Osteocyte (in vitro differentiated cells): ENCODE data around the gene TBC1D1. TPM values are rescaled to one million over a fixed set of nuclear protein-coding genes. Genes with fewer than 3 reads are reported as not detected.

Experiments
- DNase-seq: peaks from one replicate; pipeline ENCODE4 v3.0.0; 2021; ENCODE audit warnings: mixed read lengths; ENCODE audit not compliant: unreplicated experiment; ENCODE audit errors: extremely low spot score
- H3K27ac Mint-ChIP-seq: one replicate; pipeline ENCODE4 v1.8.0; 2021; ENCODE audit warnings: mild to moderate bottlenecking, mixed read lengths; ENCODE audit not compliant: unreplicated experiment
- H3K27me3 Mint-ChIP-seq: one replicate; pipeline ENCODE4 v1.8.0; 2021; ENCODE audit warnings: mixed read lengths; ENCODE audit not compliant: unreplicated experiment
- H3K36me3 Mint-ChIP-seq: one replicate; pipeline ENCODE4 v1.8.0; 2021; ENCODE audit warnings: mixed read lengths; ENCODE audit not compliant: unreplicated experiment
- H3K4me1 Mint-ChIP-seq: one replicate; pipeline ENCODE4 v1.8.0; 2021; ENCODE audit warnings: mixed read lengths; ENCODE audit not compliant: unreplicated experiment
- H3K4me3 Mint-ChIP-seq: one replicate; pipeline ENCODE4 v1.8.0; 2021; ENCODE audit warnings: mild to moderate bottlenecking, moderate library complexity, mixed read lengths; ENCODE audit not compliant: unreplicated experiment
- H3K9me3 Mint-ChIP-seq: one replicate; pipeline ENCODE4 v1.8.0; 2021; ENCODE audit warnings: mixed read lengths; ENCODE audit not compliant: unreplicated experiment
- CTCF ChIP-seq: fragments of 200-600 bp; sonication (generic); IDR thresholded peaks from 2 replicates; pipeline ENCODE4 v1.5.0; 2021; ENCODE audit warnings: antibody characterized with exemption, mild to moderate bottlenecking, moderate library complexity
- total RNA-seq: library from RNA; stranded (reverse); gene quantifications from 2 replicates; pipeline ENCODE4 v1.2.1, GENCODE V29; 2021

The TBC1D1 gene
- total RNA-seq, 1 donor from 2014 or later: 46.2 TPM

DNA sequence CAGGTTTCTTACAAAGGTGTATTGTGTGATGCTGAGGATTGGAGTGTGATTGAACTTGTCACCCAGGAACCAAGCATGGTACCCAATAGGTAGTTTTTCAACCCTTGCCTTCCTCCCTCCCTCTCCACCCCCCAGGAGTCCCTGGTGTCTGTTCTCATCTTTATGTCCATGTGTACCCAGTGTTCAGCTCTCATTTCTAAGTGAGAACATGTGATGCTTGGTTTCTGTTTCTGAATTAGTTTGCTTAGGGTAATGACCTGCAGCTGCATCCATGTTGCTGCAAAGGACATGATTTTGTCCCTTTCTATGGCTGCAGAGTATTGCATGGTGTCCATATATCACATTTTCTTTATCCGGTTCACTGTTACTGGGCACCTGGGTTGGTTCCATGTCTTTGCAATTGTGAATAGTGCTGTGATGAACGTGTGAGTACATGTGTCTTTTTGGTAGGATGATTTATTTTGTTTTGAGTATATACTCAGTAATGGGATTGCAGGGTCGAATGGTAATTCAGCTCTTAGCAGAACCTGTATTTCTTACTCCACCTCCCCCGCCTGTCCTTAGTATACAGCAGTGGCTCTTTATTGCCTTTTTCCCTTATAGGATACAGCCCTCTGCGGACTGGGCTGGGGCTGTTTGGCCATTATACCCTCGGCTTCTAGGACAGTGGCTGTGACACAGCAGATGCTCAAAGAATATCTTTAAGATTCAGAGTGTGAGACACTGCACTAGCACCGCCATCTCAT lies 214.8 kb downstream of the TBC1D1 start:
- Mint-ChIP-seq H3K36me3 (peaks cover 14% of the 10 kb centered on the region), H3K9me3 (no peaks in the 10 kb centered on the region), H3K27me3 (no peaks in the 10 kb centered on the region), H3K4me1 (peaks cover 31% of the 10 kb centered on the region), H3K4me3 (no peak overlapping the region), H3K27ac (no peak overlapping the region)
- no peak for DNase-seq
- TF ChIP-seq CTCF: no peak

- Mint-ChIP-seq H3K9me3 (no peaks in the 10 kb centered on the region), H3K36me3 (peaks cover 14% of the 10 kb centered on the region), H3K4me3 (no peak overlapping the region), H3K27me3 (no peaks in the 10 kb centered on the region), H3K27ac (peak overlapping the region; percentile 62), H3K4me1 (peaks cover 24% of the 10 kb centered on the region)
- no peak for TF ChIP-seq CTCF
- DNase-seq: no peak
Measured at GRCh38 chr4:38106311-38106710, 215.4 kb downstream of the TBC1D1 start.

DNA sequence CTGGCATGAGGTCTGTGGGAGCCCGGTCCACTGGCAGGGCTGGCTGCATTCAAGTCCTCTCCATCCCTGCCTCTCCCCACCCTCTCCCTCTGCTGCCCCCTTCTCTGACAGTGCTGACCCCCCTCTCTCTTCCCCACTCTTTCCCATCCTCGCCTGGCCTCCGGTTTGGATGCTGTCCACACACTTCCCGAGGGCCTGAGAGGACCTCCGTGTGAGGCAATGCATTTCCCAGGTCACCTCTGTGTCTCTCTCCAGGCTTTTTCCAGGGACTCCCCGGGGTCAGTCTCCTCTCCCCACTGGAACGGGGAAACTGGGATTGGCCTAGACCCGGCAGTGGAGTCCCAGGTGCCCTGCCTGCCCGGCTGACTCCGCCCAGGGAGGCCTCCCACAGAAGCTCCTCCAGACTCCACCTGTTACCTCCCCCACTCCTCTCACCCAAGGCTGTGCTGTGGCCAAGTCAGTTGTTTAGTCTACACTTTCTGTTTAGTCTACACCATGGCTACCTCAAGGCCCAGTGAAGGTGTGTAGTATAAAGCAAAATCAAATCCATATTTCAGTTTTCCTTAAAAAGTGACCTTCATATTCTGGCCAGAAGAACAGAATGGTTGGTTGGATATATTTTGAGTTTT lies 216.1 kb downstream of the TBC1D1 start:
- Mint-ChIP-seq H3K27me3 (no peaks in the 10 kb centered on the region), H3K9me3 (no peaks in the 10 kb centered on the region), H3K36me3 (peaks cover 14% of the 10 kb centered on the region), H3K27ac (peak overlapping the region; percentile 62), H3K4me1 (peaks cover 17% of the 10 kb centered on the region), H3K4me3 (no peak overlapping the region)
- no peak for TF ChIP-seq CTCF
- DNase-seq: no peak

- Mint-ChIP-seq H3K27me3 (no peaks in the 10 kb centered on the region), H3K4me3 (no peak overlapping the region), H3K9me3 (no peaks in the 10 kb centered on the region), H3K27ac (no peak overlapping the region), H3K4me1 (peaks cover 15% of the 10 kb centered on the region), H3K36me3 (peaks cover 14% of the 10 kb centered on the region)
- TF ChIP-seq CTCF: no peak
- DNase-seq: no peak
Measured at GRCh38 chr4:38107818-38108217, 216.9 kb downstream of the TBC1D1 start.

- no peak overlapping the region for H3K27ac Mint-ChIP-seq
- peaks cover 12% of the 10 kb centered on the region for H3K36me3 Mint-ChIP-seq
- no peak for TF ChIP-seq CTCF
- no peak overlapping the region for H3K4me3 Mint-ChIP-seq
- H3K4me1 Mint-ChIP-seq: peaks cover 19% of the 10 kb centered on the region
- H3K9me3 Mint-ChIP-seq: no peaks in the 10 kb centered on the region
- no peak for DNase-seq
- H3K27me3 Mint-ChIP-seq: no peaks in the 10 kb centered on the region
Measured at GRCh38 chr4:38109370-38109769, 218.5 kb downstream of the TBC1D1 start.
